Measurements from ENCODE around the gene VPS11.

The VPS11 gene
- 51.3 to 101 (median 71.7) reads per million in 9 experiments for total RNA-seq

GRCh38 chr11:119067371-119068222 is at the start of gene VPS11:
Gene VPS11, plus strand, starts transcription at chr11:119067818. Its CDS starts 6 bp downstream, at chr11:119067824.
- Mint-ChIP-seq H3K4me3 (peak within 1 kb of the TSS; percentile 94), H3K9me3 (no peaks in the 10 kb centered on the region)

GRCh38 chr11:119018074-119018938 is 49.3 kb upstream of the VPS11 start, which contains the start of the genes RPS25 and TRAPPC4:
Gene RPS25, minus strand, starts transcription at chr11:119018343. Its CDS starts 59 bp downstream, at chr11:119018284.
Gene TRAPPC4, plus strand, starts transcription at chr11:119018766. Its CDS starts 30 bp downstream, at chr11:119018796.
- peak; percentile 85 for ATAC-seq (replicated peaks)
- peak; percentile 92 to 94 (median 92) for DNase-seq
- H3K4me3 Mint-ChIP-seq, result peak within 1 kb of the TSS; percentile 98 to 100
- H3K9me3 Mint-ChIP-seq, result no peaks in the 10 kb centered on the region
- peaks cover 27 to 47% of the 10 kb centered on the region in 2 donors for H3K4me1 Mint-ChIP-seq (ENCODE audit: low read depth in 2 of 2)
- peak within 1 kb of the TSS; percentile 99 to 100 for H3K27ac Mint-ChIP-seq
- H3K36me3 Mint-ChIP-seq (ENCODE audit: insufficient read depth), result peaks cover 93% of the 10 kb centered on the region
- H3K27me3 Mint-ChIP-seq, result no peaks in the 10 kb centered on the region

More at GRCh38 chr11:119067371-119068222, at the start of gene VPS11:
- Mint-ChIP-seq H3K27me3 (no peaks in the 10 kb centered on the region), H3K27ac (peak within 1 kb of the TSS; percentile 99), H3K36me3 (ENCODE audit: insufficient read depth) (peaks cover 49% of the 10 kb centered on the region), H3K4me1 (ENCODE audit: low read depth in 2 of 2) (peaks cover 23 to 38% of the 10 kb centered on the region in 2 donors)
- ATAC-seq (replicated peaks) (peak; percentile 93), DNase-seq (peak; percentile 92 to 97 (median 95))

GRCh38 chr11:119019996-119020395 is 47.6 kb upstream of the VPS11 start:
- Mint-ChIP-seq H3K36me3 (ENCODE audit: insufficient read depth) (peaks cover 89% of the 10 kb centered on the region), H3K4me1 (ENCODE audit: low read depth in 2 of 2) (peaks cover 27 to 58% of the 10 kb centered on the region in 2 donors)

GRCh38 chr11:119021631-119022030 is 46.0 kb upstream of the VPS11 start:
- peaks cover 16 to 49% of the 10 kb centered on the region in 2 donors for H3K4me1 Mint-ChIP-seq (ENCODE audit: low read depth in 2 of 2)
- H3K36me3 Mint-ChIP-seq (ENCODE audit: insufficient read depth), result peaks cover 75% of the 10 kb centered on the region
- DNase-seq (no peak), ATAC-seq (replicated peaks) (no peak)
- no peaks in the 10 kb centered on the region for H3K9me3 Mint-ChIP-seq
- peak overlapping the region in 1 of 2 donors; percentile 99 for H3K27ac Mint-ChIP-seq
- peak overlapping the region in 1 of 2 donors; percentile 98 for H3K4me3 Mint-ChIP-seq
- no peaks in the 10 kb centered on the region for H3K27me3 Mint-ChIP-seq

More at GRCh38 chr11:119019996-119020395, 47.6 kb upstream of the VPS11 start:
- Mint-ChIP-seq H3K9me3 (no peaks in the 10 kb centered on the region), H3K4me3 (peak overlapping the region; percentile 98 to 100), H3K27me3 (no peaks in the 10 kb centered on the region), H3K27ac (peak overlapping the region; percentile 99 to 100)
- DNase-seq (no peak), ATAC-seq (replicated peaks) (no peak)

GRCh38 chr11:119023741-119024140 is 43.9 kb upstream of the VPS11 start:
- Mint-ChIP-seq H3K4me3 (no peak overlapping the region), H3K36me3 (ENCODE audit: insufficient read depth) (peaks cover 56% of the 10 kb centered on the region), H3K27ac (peak overlapping the region; percentile 4 to 72)

GRCh38 chr11:119024430-119025098 is 43.1 kb upstream of the VPS11 start:
- DNase-seq, result no peak
- no peak overlapping the region for H3K4me3 Mint-ChIP-seq
- peaks cover 16 to 41% of the 10 kb centered on the region in 2 donors for H3K4me1 Mint-ChIP-seq (ENCODE audit: low read depth in 2 of 2)
- no peaks in the 10 kb centered on the region for H3K9me3 Mint-ChIP-seq
- peak overlapping the region; percentile 72 to 77 for H3K27ac Mint-ChIP-seq
- H3K27me3 Mint-ChIP-seq, result no peaks in the 10 kb centered on the region
- no peak for ATAC-seq (replicated peaks)
- H3K36me3 Mint-ChIP-seq (ENCODE audit: insufficient read depth), result peaks cover 52% of the 10 kb centered on the region

More at GRCh38 chr11:119023741-119024140, 43.9 kb upstream of the VPS11 start:
- Mint-ChIP-seq H3K27me3 (no peaks in the 10 kb centered on the region), H3K4me1 (ENCODE audit: low read depth in 2 of 2) (peaks cover 8 to 35% of the 10 kb centered on the region in 2 donors), H3K9me3 (no peaks in the 10 kb centered on the region)
- ATAC-seq (replicated peaks), result no peak
- DNase-seq, result no peak

- peaks cover 48% of the 10 kb centered on the region for H3K36me3 Mint-ChIP-seq (ENCODE audit: insufficient read depth)
- DNase-seq (no peak), ATAC-seq (replicated peaks) (no peak)
- no peaks in the 10 kb centered on the region for H3K9me3 Mint-ChIP-seq
- no peaks in the 10 kb centered on the region for H3K27me3 Mint-ChIP-seq
- H3K27ac Mint-ChIP-seq, result peak overlapping the region; percentile 72 to 77
- H3K4me1 Mint-ChIP-seq (ENCODE audit: low read depth in 2 of 2), result peaks cover 17 to 40% of the 10 kb centered on the region in 2 donors
- H3K4me3 Mint-ChIP-seq, result no peak overlapping the region
Observed at GRCh38 chr11:119025099-119025473, 42.5 kb upstream of the VPS11 start.

GRCh38 chr11:119025541-119025940 is 42.1 kb upstream of the VPS11 start:
- Mint-ChIP-seq H3K27ac (peak overlapping the region; percentile 72 to 77), H3K36me3 (ENCODE audit: insufficient read depth) (peaks cover 44% of the 10 kb centered on the region), H3K4me1 (ENCODE audit: low read depth in 2 of 2) (peaks cover 16 to 38% of the 10 kb centered on the region in 2 donors)

GRCh38 chr11:119025978-119026766 is 41.4 kb upstream of the VPS11 start:
- peak overlapping the region in 1 of 2 donors; percentile 60 for H3K27ac Mint-ChIP-seq
- no peak for ATAC-seq (replicated peaks)

More at GRCh38 chr11:119025541-119025940, 42.1 kb upstream of the VPS11 start:
- Mint-ChIP-seq H3K27me3 (no peaks in the 10 kb centered on the region), H3K9me3 (no peaks in the 10 kb centered on the region), H3K4me3 (no peak overlapping the region)
- DNase-seq, result no peak
- no peak for ATAC-seq (replicated peaks)

GRCh38 chr11:119026970-119027369 is 40.6 kb upstream of the VPS11 start:
- ATAC-seq (replicated peaks) (no peak), DNase-seq (no peak)
- Mint-ChIP-seq H3K4me3 (no peak overlapping the region), H3K36me3 (ENCODE audit: insufficient read depth) (peaks cover 34% of the 10 kb centered on the region), H3K27ac (peak overlapping the region in 1 of 2 donors; percentile 49), H3K27me3 (no peaks in the 10 kb centered on the region), H3K9me3 (no peaks in the 10 kb centered on the region), H3K4me1 (ENCODE audit: low read depth in 2 of 2) (peaks cover 16 to 33% of the 10 kb centered on the region in 2 donors)

More at GRCh38 chr11:119025978-119026766, 41.4 kb upstream of the VPS11 start:
- no peaks in the 10 kb centered on the region for H3K27me3 Mint-ChIP-seq
- no peak for DNase-seq
- no peak overlapping the region for H3K4me3 Mint-ChIP-seq
- H3K9me3 Mint-ChIP-seq, result no peaks in the 10 kb centered on the region
- H3K4me1 Mint-ChIP-seq (ENCODE audit: low read depth in 2 of 2), result peaks cover 16 to 38% of the 10 kb centered on the region in 2 donors
- peaks cover 39% of the 10 kb centered on the region for H3K36me3 Mint-ChIP-seq (ENCODE audit: insufficient read depth)

GRCh38 chr11:119027561-119028345 is 39.9 kb upstream of the VPS11 start:
- DNase-seq (no peak), ATAC-seq (replicated peaks) (no peak)
- H3K27me3 Mint-ChIP-seq, result no peaks in the 10 kb centered on the region
- H3K4me3 Mint-ChIP-seq, result peak overlapping the region in 1 of 2 donors; percentile 23
- peaks cover 16 to 33% of the 10 kb centered on the region in 2 donors for H3K4me1 Mint-ChIP-seq (ENCODE audit: low read depth in 2 of 2)
- H3K36me3 Mint-ChIP-seq (ENCODE audit: insufficient read depth), result peaks cover 26% of the 10 kb centered on the region
- H3K9me3 Mint-ChIP-seq, result no peaks in the 10 kb centered on the region
- peak overlapping the region in 1 of 2 donors; percentile 49 for H3K27ac Mint-ChIP-seq

Measured in effector memory CD8-positive, alpha-beta T cell (primary cell).